ENCODE measurements around the gene SYNDIG1L. TPM values are rescaled to one million over a fixed set of nuclear protein-coding genes. Genes with fewer than 3 reads are reported as not detected.

SYNDIG1L gene
- total RNA-seq, 4 donors from 2014 or later: 0.14 to 0.30 TPM; not detected in 2

DNA sequence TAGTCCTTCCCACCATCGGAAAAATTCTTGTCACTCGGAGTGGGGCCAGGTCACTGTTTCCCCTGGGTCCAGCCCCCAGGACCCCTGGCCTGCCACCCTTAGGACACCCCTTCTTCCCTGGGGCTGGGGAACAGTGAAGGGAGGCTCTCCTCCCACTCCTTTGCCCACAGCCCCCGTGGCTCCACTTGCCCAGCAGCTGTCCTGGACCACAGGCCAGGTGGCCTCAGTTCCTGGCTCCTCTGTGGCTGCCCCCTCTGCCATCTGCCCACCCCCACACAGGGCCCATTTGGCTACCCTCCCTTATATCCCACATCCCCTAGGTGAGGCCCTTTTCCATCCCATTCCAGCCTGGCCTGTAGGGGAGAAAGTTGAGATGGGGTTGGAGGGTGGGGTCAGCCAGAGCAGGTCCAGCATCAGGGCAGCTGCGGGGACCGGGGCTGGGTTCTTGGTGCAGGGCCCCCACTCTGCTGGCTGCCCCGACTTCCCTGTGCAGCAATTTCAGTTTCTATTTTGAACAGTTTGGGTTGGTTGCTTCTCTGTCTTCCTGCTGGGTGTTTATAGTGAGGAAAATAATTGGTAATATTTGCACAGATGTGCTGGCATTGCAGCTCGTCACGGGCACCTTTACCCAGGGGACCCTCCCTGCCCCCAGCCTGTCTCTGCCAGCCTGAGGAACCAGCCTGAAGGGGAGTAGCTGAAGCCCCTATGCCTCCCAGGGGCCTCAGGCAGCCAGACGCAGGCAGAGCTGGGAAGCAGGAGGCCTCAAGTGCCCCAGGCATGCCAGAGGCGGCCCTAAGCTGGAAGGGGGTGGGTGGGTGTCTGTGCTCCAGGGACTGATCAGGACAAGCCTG is 23.4 kb downstream of the SYNDIG1L start:
- intact Hi-C loops (cut with DNase I; ENCODE audit: low total_unique reads): no loop called here
- TF ChIP-seq POLR2A (IDR thresholded peaks at IDR 0.05): no peak
- no peak for TF ChIP-seq CTCF (IDR thresholded peaks at IDR 0.05)
- no peak overlapping the region for H3K27ac ChIP-seq
- no peak overlapping the region for H3K4me3 ChIP-seq
- H3K36me3 ChIP-seq: no peaks in the 10 kb centered on the region
- H3K4me1 ChIP-seq: no peaks in the 10 kb centered on the region
- H3K27me3 ChIP-seq: no peaks in the 10 kb centered on the region
- H3K9me3 ChIP-seq: no peaks in the 10 kb centered on the region
- no peak for DNase-seq

- no peak for TF ChIP-seq POLR2A (IDR thresholded peaks at IDR 0.05)
- no peak for TF ChIP-seq CTCF (IDR thresholded peaks at IDR 0.05)
- Histone ChIP-seq H3K4me3 (no peak overlapping the region), H3K27me3 (no peaks in the 10 kb centered on the region), H3K4me1 (no peaks in the 10 kb centered on the region), H3K27ac (no peak overlapping the region), H3K36me3 (no peaks in the 10 kb centered on the region), H3K9me3 (no peaks in the 10 kb centered on the region)
- no peak for DNase-seq
- intact Hi-C loops (cut with DNase I; ENCODE audit: low total_unique reads): no loop called here
Measured at GRCh38 chr14:74401504-74402241, 24.3 kb downstream of the SYNDIG1L start.

GRCh38 chr14:74400919-74401503 is 25.0 kb downstream of the SYNDIG1L start:
- no peaks in the 10 kb centered on the region for H3K4me1 ChIP-seq
- H3K4me3 ChIP-seq: no peak overlapping the region
- no peaks in the 10 kb centered on the region for H3K27me3 ChIP-seq
- TF ChIP-seq CTCF (IDR thresholded peaks at IDR 0.05) (no peak), POLR2A (IDR thresholded peaks at IDR 0.05) (no peak)
- H3K9me3 ChIP-seq: no peaks in the 10 kb centered on the region
- no peak for DNase-seq
- intact Hi-C loops (cut with DNase I; ENCODE audit: low total_unique reads): no loop called here
- no peak overlapping the region for H3K27ac ChIP-seq
- no peaks in the 10 kb centered on the region for H3K36me3 ChIP-seq

DNA sequence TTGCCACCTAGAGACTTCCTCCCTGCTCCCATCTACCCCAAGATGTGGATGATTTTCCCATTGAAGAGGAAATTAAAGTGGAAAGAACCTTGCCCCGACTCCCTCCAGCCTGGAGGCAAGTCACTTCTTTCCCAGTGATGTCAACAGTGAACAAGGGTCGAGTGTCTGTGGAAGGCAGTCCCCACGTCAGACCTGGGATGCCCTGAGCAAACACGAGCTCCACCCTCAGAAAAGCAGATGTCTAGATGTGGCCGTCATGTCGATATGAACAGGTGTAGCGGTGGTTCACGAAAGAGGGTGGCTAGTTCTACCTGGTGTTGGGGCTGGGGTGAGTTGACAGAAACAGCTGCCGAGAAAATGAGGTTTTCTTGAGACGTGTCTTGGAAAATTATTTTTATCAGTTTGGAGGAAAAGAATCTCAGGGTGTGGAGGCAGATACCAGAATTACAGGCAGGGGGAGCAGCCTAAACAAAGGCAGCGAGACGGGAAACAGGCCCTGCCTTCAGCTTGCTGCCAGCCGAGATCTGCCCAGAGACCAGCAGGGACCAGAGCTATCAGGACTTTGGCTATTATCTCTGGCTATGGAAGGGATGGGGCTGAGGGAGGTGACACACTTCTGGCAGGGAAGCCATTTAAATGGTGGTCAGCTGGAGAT is 25.9 kb downstream of the SYNDIG1L start:
- Histone ChIP-seq H3K4me1 (no peaks in the 10 kb centered on the region), H3K4me3 (no peak overlapping the region), H3K9me3 (no peaks in the 10 kb centered on the region), H3K27ac (no peak overlapping the region), H3K27me3 (no peaks in the 10 kb centered on the region), H3K36me3 (no peaks in the 10 kb centered on the region)
- intact Hi-C loops (cut with DNase I; ENCODE audit: low total_unique reads): no loop called here
- TF ChIP-seq CTCF (IDR thresholded peaks at IDR 0.05) (no peak), POLR2A (IDR thresholded peaks at IDR 0.05) (no peak)
- DNase-seq: no peak
